ENCODE results near the gene TMBIM1. TPM values are rescaled to one million over a fixed set of nuclear protein-coding genes. Genes with fewer than 3 reads are reported as not detected.

TMBIM1 gene
- total RNA-seq, 1 experiment from 2014 or later, result 187 TPM

DNA sequence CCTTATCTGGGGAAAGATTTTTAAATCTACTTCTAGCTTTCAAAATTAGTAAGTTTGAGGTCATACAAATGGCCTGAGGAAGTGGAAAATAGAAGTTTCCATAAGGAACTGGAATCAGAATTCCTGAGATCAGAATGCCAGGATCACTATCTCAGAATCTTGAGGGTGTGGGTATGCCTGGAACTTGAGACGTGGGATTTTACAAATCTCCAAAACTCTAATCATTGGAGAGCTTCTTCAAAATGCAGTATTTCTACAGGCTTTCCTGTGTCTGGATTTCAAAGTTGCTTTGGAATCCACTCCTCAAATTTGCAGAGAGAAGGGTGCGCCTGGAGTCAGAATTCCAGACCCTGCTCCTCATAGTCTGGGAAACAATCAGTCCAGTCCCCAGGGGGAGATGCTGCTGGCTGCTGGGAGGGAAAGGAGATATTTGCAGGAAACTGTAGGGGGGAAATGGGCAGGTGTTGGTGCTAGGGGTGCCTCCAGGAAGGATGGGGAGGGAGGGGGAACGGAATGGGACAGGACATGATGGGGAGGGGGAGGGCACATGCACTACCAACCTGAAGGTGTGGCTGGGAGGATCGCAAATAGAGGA lies 33.4 kb upstream of the TMBIM1 start:
- Histone ChIP-seq H4K20me1 (ENCODE audit: insufficient read depth) (no peaks in the 10 kb centered on the region), H3K4me1 (replicated peaks; ENCODE audit: insufficient read depth) (peaks cover 36% of the 10 kb centered on the region), H2AFZ (no peak overlapping the region), H3K9me3 (ENCODE audit: insufficient read depth, low read depth) (no peaks in the 10 kb centered on the region), H3K4me3 (no peak overlapping the region; the same call in 1 of the 2 replicates), H3F3A (ENCODE audit: insufficient read depth, low read depth) (peaks cover 26% of the 10 kb centered on the region), H3K27ac (no peak overlapping the region; the same call in 1 of the 2 replicates), H3K4me2 (peak overlapping the region; percentile 88), H3K79me2 (ENCODE audit: low read depth) (peaks cover 25% of the 10 kb centered on the region), H3K9me2 (ENCODE audit: insufficient read depth) (no peaks in the 10 kb centered on the region), H3K36me3 (ENCODE audit: low read depth) (no peaks in the 10 kb centered on the region), H3K27me3 (ENCODE audit: insufficient read depth, low read depth) (no peaks in the 10 kb centered on the region)
- no peak for DNase-seq
- no peak for TF ChIP-seq EZH2 (IDR thresholded peaks at IDR 0.05; ENCODE audit: low read depth)
- TF ChIP-seq, protein P1, sequence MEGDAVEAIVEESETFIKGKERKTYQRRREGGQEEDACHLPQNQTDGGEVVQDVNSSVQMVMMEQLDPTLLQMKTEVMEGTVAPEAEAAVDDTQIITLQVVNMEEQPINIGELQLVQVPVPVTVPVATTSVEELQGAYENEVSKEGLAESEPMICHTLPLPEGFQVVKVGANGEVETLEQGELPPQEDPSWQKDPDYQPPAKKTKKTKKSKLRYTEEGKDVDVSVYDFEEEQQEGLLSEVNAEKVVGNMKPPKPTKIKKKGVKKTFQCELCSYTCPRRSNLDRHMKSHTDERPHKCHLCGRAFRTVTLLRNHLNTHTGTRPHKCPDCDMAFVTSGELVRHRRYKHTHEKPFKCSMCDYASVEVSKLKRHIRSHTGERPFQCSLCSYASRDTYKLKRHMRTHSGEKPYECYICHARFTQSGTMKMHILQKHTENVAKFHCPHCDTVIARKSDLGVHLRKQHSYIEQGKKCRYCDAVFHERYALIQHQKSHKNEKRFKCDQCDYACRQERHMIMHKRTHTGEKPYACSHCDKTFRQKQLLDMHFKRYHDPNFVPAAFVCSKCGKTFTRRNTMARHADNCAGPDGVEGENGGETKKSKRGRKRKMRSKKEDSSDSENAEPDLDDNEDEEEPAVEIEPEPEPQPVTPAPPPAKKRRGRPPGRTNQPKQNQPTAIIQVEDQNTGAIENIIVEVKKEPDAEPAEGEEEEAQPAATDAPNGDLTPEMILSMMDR (conservative IDR thresholded peaks at IDR 0.05), result no peak
- intact Hi-C loops (cut with micrococcal nuclease; ENCODE audit: unreplicated experiment), result no loop called here
- POLR2A ChIA-PET (ENCODE audit: unreplicated experiment), result interaction anchor here (0.7 kb wide), 1 partner anchor 159 kb away, joined by 6 read pairs; no protein-coding TSS in a partner anchor
- BruUV-seq (replicated peaks), result no TSS peak
- CTCF ChIA-PET, result no interaction called here

DNA sequence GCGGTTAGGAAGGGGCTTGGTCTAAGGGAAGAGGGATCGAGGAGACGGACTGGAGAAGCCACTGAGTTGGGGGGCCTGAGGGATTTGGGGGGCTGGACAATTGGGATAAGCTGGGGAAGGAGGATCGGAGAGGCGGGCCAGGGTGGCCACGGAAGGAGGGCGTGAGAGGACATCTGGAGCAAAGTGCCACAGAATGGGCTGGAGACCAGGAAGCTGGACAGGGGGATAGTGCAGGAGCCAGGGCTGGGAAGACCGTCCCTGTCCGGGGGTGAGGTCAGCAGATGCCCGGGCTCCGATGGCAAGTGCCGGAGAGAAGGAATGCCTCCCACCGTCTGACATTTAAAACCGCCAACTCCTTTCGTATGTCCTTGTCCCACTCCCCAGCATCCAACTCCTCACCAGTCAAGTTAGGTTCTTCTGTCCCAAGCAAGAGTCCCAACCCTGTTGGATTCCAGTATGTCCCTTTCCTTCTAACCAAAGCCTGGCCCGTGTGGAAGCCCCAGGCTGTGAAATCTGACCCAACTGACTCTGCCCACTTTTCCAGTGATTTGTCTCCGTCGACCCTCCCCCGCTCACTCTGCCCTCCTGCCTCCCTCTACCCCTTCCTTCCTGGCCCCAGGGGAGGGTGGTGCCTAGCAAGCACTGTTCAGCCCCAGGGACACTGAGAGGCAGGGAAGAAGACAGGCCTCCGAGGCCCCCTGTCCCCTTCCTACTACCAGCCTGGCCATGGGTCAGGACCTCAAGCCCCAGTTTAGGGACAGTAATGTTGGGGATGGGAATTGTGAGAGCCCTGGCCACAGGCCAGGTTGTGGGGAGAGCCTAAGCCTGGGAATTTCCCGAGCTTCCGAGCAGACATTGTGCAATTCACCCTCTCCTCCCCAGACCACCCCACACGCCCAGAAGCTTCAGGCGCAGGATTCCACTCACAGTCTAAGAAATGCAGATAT lies 31.5 kb upstream of the TMBIM1 start:
- peak; percentile 86 to 92 for DNase-seq
- CTCF ChIA-PET, result interaction anchor here (0.6 to 1.5 kb wide), 3 partner anchors 25 to 51 kb away, joined by 4 to 19 read pairs (median 5); no protein-coding TSS in a partner anchor

More for the DNA sequence above, 31.5 kb upstream of the TMBIM1 start:
- peaks cover 26% of the 10 kb centered on the region for H3F3A ChIP-seq (ENCODE audit: insufficient read depth, low read depth)
- H3K4me2 ChIP-seq, result peak overlapping the region; percentile 88
- peak overlapping the region; percentile 66 for H3K4me3 ChIP-seq
- H3K36me3 ChIP-seq (ENCODE audit: low read depth), result no peaks in the 10 kb centered on the region
- TSS peak; percentile 76 for BruUV-seq (replicated peaks)
- intact Hi-C loops (cut with micrococcal nuclease; ENCODE audit: unreplicated experiment), result loop anchor here (1.0 to 2.0 kb wide), 4 partner anchors 22 to 73 kb away; partner anchors contain the start of gene CATIP
- H3K27ac ChIP-seq, result peak overlapping the region; percentile 88
- TF ChIP-seq EZH2 (IDR thresholded peaks at IDR 0.05; ENCODE audit: low read depth), result no peak
- TF ChIP-seq, protein P1 (conservative IDR thresholded peaks at IDR 0.05), result no peak
- no peaks in the 10 kb centered on the region for H3K9me3 ChIP-seq (ENCODE audit: insufficient read depth, low read depth)
- H3K4me1 ChIP-seq (replicated peaks; ENCODE audit: insufficient read depth), result peaks cover 41% of the 10 kb centered on the region
- H3K9me2 ChIP-seq (ENCODE audit: insufficient read depth), result no peaks in the 10 kb centered on the region
- POLR2A ChIA-PET (ENCODE audit: unreplicated experiment), result interaction anchor here (0.5 to 1.7 kb wide), 8 partner anchors 25 to 571 kb away, joined by 3 to 30 read pairs (median 6); partner anchors contain the start of gene CATIP
- H2AFZ ChIP-seq, result peak overlapping the region; percentile 70
- H3K79me2 ChIP-seq (ENCODE audit: low read depth), result peaks cover 25% of the 10 kb centered on the region
- no peaks in the 10 kb centered on the region for H3K27me3 ChIP-seq (ENCODE audit: insufficient read depth, low read depth)
- H4K20me1 ChIP-seq (ENCODE audit: insufficient read depth), result no peaks in the 10 kb centered on the region
